HG03520 (cell line): Measurements from ENCODE around the gene MIA2.

ENCODE experiments used
- ATAC-seq: cut with Tn5 transposase; IDR thresholded peaks from one replicate; pipeline ENCODE4 v1.9.1; 2021; ENCODE audit warnings: mild to moderate bottlenecking, moderate library complexity; ENCODE audit not compliant: unreplicated experiment

MIA2 gene

DNA sequence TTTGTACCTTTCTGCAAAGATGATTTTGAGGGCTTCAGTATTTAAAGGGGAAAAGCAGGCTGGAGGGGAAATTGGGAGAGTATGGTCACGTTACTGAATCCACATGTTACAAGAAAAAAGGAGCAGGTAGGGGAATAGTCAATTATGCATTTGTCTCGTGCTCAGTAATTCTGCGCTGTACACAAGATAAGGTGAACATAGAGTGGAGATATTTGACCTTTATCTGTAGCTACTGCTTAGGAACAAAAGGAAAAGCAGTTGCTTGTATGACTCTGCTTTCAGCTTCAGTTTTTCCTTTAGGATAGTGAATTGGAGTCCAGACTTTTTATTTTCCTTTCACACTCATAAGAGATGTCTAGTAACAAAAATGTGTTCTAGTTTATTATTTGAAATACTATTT, 148.7 kb downstream of the MIA2 start:
- ATAC-seq = no peak

DNA sequence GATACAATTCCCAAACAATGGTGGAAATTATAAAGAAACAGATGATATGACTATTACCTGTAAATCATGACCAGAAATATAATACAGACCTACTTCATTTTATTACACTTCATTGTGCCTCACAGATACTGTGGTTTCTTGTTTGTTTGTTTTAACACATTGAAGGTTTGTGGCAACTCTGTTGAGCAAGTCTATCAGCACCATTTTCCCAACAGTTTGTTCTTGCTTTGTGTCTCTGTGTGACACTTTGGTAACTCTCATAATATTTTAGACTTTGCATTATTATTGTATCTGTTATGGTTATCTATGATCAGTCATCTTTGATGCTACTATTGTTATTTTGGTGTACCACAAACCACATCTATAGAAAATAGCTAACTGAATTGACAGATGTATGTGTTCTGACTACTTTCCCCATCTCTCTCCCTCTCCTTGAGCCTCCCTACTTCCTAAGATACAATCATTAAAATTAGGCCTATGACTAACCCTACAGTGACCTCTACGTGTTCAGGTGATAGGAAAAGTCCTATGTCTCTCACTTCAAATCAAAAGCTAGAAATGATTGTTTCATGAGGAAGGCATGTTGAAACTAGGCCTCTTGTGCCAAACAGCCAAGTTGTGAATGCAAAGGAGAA, 149.4 kb downstream of the MIA2 start:
- peak; percentile 66 for ATAC-seq

DNA sequence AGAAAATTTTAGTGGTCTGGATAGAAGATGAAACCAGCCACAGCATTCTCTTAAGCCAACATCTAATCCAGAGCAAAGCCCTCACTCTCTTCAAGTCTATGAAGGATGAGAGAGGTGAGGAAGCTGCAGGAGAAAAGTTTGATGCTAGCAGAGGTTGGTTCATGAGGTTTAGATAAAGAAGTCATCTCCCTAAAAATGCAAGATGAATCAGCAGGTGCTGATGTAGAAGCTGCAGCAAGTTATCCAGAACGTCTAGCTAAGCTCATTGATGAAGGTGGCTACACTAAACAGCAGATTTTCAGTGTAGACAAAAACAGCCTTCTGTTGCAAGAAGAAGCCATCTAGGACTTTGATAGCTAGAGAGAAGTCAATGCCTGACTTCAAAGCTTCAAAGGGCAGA, 150.0 kb downstream of the MIA2 start:
- no peak for ATAC-seq

DNA sequence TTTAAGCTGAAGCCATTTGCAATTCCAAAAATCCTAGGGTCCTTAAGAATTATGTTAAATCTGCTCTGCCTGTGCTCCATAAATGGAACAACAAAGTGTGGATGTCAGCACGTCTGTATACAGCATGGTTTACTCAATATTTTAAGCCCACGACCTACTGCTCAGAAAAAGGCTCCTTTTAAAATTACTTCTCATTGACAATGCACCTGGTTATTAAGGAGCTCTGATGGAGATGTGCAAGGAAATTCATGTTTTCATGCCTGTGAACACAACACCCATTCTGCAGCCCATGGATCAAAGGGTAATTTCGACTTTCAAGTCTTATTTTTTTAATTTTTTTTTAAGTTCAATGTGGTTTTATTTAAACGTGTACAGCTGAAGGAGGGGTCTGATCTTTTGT, 150.5 kb downstream of the MIA2 start:
- ATAC-seq = no peak

DNA sequence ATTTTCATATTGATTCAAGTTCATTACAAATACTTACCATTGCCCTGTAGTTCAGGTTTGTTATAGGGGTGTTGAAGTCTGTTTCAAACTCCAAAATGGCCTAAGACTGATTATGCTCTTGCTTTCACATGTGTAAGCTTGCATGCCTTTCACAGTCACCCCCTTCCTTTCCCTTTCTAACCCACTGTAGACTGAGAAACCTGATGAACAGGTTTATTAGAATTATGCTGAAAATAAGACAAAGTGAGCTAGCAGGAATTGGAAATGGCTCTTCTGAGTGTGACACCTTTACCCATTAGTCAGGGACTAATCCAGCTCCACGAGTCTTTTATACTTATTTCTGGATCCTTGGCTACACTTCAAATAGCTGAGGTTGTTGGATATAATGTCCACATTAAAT, 159.6 kb downstream of the MIA2 start:
- ATAC-seq = no peak

DNA sequence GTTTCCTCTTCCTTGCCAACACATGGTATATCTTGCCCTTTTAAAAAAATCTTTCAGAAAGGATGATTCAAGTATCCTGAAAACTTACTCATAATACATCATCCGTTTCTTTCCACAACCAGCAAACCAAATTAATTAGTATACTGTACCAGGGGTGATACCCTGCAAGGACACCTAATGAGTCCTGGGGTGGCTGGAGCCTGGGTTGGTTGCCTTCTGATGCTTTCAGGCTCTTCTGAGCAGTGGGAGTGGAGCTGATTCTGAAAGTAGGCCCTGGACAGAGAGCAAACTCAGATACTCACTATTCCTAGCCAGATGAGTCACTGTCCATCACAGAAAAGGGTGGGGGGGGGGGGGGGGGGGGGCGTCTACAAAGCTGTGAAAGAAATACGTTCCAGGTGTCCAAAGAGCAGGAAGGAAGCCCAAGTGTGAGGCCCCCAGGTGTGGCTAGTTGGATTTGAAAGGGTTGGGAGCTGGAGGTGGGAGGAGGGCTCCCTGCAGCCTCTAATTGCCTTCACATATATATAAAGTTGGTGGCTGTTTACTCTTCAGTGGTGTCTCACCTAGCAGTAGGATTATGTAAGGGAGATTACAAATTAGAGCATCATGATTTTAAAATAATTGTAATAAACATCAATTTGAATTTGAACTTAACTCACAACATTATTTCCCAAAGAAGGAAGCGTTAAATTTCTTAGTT, 162.0 kb downstream of the MIA2 start:
- no peak for ATAC-seq

DNA sequence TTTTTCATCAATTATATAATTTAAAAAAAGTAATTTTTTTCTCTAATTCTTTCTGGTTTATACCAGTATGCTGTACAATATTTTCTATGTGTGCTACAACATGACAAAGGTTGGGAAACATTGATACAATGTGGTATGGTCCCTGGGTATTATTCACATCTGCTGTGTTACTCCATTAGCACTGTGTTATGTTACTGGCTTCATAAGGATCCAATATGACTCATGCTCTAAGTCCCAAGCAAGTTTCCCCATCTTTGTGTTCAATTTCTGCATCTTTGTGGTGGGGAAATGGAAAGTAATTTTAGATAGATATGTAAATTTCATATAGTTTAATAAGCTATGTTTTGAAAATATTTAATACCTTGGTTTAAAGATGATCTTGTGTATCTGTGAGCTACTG, 162.7 kb downstream of the MIA2 start:
- no peak for ATAC-seq

DNA sequence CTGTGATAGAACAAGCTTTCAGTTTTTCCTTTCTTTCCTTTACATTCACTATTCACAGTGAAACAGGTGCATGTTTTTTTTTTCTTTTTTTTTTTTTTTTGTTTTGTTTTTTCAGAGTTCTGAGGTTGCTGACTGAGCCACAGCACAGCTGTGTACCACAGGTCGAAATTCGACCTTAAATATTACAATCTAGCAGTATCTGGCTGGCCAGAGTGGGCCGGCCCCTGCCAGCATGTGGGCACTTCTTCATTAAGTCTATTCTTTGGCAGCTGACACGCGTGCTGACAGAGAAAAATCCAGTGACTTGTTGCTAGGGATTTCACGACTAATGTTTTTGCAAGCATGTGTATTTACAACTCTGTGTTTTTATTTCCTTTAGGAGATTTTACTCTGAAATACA, 164.7 kb downstream of the MIA2 start:
- no peak for ATAC-seq

DNA sequence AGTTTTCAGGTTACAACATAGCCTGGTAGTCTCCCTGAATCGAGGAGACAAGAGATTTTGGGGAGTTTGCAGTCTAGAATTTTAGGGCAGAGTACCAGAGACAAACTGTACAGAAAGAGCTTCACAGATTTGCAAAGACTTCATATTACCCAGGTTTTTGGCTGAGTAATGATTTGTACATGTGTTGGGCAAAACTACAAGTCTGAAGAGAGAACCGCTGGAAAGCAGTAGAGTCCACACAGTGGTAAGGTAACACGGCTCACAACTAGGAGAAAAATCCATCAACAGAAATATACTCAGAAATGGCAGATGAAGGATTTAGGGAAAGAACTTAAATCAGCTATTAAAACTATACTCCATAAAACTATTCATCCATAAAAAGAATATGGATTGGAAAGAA, 172.8 kb downstream of the MIA2 start:
- ATAC-seq = no peak

DNA sequence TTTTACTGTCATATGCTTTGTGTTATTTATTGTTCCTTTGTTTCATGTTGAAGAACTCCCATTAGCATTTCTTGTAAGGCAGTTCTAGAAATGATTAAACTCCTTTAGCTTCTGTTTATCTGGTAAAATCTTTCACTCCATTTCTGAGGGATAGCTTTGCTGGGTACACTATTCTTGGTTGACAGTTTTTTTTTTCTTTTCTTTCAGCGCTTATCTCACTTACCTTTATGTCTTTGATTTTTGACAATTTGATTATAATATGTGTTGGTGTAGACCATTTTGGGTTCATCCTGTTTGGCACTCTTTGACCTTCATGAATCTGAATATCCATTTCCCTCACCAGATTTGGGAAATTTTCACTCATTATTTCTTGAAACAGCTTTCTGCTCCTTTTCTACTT, 182.4 kb downstream of the MIA2 start:
- no peak for ATAC-seq

DNA sequence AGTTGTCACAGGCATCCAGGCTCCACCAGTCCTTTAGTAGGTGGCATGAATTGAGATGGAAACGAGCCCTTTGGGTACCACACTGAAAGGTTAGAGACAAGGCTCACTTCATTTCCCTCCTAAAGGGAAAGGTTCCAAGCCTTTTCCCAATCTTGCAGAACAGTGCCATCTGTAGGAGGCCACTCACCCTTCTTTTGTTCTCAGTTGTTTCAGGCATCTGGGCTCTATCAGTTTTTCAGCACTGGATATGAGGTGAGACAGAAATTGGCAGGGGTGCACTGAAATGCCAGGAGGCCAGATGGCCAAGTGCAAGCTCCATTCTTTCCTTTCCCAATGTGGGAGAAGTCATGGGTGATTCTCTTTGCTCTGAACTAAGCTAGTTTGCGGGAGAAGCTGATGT, 183.3 kb downstream of the MIA2 start:
- ATAC-seq = no peak

DNA sequence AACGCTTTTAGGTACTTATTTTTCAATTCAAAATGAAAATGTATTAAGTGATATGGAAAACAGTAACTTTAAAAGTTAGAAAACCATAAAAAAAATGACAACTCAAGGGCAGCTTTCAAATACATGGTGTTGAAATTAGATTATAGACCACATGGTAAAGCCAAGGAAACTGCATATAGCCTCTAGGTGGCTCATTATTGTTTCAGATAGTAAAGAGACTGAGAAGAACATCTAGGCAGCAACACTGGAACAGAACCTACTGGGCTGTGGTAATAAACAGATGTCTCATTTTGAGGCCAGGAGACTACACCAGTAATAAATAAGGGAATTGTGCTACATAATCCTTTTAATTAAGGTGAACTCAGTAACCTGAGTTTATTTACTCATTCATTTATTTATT, 185.6 kb downstream of the MIA2 start:
- no peak for ATAC-seq

DNA sequence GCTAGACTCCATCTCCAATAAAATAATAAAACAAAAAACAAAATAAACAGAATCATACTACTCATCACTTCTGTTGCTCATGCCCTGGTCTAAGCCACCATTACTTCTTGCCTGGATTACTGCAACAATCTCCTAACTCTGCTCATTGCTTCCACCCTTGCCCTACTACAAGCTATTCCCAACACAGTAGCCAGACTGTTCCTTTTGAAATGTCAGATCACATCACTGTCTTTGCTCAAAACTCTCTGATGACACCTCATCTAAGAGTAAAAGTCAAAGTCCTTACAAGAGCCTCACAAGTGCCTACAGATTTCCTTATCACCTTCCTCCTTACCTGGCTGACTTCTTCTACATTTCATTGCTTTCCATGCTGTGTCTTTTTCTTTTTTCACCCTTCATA, 188.5 kb downstream of the MIA2 start:
- no peak for ATAC-seq

DNA sequence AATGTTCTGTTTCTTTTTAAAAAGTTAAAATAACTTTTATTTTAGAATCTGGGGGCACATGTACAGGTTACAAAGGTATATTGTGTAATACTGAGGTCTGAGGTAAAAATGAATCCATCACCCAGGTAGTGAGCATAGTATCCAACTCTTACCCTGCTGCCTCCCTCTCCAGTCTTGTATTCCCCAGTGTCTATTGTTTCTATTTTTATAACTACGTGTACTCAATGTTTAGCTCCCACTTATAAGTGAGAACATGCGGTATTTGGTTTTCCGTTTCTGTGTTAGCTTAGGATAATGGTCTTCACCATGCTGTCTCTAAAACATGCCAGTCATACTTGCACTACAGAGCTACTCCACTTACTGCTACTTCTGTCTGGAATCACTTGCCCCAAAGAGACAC, 190.1 kb downstream of the MIA2 start:
- no peak for ATAC-seq

DNA sequence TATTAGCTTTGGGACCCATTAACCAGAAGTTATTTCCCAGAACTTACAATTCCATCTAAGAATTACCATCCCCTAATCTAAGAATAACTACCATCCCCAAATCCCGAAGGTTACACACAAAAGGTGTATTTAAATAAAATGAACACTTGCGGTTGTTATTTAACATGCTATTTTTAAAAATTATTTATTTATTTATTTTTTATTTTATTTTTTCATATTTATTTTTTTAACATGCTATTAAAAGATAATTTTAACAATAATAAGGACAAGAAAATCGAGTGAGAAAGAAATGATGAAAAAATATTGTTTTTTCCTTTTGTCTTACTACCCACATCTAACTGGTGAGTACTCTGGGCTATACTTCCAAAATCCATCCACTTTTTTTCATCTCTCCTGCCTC, 192.2 kb downstream of the MIA2 start:
- ATAC-seq = no peak

DNA sequence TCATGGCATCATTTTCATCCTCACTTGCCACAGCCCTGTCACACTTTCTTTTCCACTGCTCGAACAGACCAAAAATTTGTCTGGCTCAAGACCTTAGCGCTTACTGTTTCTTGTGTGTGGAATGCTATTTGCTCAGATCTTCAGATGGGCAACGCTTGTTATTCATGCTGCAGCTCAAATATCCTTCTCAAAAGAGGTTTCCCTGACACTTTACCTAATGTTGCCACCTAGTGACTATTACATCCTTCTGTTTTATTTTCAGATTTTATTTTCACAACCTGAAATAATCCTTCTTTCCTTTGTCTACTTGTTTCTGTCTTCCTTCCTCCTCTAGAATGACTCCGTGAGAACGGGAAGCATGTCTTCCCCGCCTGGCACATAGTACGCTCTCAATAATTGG, 192.9 kb downstream of the MIA2 start:
- no peak for ATAC-seq

DNA sequence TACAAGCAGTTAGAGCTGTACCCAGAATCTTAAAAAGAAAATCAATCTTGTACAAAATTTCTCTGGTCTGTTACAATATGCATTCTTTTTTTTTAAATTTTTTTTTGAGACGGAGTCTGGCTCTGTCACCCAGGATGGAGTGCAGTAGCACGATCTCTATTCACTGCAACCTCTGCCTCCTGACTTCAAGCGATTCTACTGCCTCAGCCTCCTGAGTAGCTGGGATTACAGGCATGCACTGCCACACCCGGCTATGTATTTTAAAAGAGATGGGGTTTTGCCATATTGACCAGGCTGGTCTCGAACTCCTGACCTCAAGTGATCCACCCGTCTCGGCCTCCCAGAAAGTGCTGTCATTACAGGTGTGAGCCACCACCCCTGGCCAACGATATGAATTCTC, 194.4 kb downstream of the MIA2 start:
- no peak for ATAC-seq

DNA sequence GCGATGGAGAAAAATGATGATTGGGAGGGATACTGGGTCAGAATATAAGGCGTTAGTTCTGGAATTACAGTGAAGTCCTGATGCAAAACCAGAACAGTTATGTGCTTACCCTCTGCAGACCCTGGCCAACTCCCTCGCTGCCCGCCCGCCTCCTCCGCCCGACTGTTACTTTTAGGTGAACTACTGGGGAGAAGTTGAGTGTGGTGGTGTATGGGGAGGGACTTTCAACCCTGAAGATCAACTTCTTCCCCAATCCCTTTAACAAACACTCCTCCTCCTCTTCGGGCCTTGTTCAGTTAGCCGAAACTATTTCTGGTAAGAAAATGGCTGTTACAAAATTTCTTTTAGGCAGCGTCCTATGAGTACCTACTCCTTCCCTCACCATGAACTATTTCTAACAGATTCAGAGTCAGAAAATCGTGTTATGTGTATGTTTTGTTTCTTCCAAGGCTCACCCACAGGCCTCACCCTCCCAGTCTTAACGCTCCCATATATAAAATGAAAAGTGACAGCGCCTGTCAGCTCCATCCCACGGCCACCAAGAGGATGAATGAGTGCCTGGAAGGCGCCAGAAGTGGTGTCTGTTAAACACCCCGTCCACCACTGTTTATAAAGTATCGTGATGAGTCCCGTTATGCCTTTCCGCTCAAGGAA, 197.2 kb downstream of the MIA2 start:
- ATAC-seq = peak; percentile 0

DNA sequence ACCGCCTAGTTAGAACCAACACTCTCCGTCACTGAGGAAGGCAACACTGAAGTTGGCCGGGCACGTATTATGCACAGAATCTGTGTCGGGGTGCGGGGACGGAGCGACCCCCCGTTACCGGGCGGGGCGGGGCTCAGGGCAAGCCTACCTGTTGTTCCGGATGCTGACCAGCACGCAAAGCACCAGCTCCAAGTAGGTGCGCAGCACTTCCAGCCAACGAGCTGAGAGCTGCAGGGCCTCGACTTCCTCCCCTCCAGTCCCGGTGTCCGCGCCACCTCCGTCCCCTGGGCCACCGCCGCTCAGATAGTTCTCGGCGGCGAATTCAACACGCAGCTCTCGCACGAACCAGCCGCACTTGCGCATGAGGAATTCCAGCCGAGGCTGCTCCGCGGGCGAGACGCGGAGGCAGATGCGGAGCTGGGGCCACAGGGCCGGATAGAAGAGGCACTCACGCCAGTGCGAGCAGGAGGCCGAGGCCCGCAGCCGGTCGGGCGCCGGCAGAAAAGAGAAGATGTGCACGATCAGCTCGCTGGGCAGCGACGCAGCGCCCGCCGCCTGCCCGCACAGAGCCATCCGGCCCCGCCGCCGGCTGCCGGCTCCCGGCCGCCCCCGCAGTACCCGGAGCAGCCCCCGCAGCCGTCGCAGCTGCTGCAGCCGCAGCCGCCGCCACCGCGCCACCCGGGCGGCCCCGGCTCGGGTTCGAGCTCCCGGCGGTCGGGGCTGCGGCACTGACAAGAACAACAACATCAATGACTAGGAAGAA, 197.9 kb downstream of the MIA2 start:
- peak; percentile 17 for ATAC-seq

DNA sequence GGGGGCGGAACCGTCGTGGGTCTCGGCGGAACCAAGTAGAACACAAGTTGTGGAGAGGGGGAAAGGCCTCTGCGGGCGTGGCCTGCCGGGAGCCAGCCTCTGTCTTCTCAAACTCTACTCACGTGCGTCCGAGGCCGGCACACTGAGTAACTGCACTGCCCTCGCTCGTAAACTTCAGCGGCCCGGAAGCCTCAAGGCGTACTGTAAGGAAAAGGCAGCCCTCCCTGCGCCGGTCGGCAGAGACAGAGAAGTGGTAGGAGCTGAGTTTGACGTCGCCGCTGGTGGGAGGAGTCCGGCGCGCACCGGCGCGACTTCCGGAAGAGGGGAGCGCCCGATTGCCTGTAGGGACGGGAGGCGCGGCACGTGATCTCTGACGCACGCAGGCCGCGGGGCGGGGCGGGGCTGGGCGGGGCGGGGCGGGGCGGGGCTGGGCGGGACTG, 198.5 kb downstream of the MIA2 start, which contains the start of gene FBXO33:
TSS of gene FBXO33 (minus strand) at position 255 of the 440 bp plus-strand sequence. CDS start 271 bp downstream, outside the sequence.
- peak; percentile 80 for ATAC-seq

DNA sequence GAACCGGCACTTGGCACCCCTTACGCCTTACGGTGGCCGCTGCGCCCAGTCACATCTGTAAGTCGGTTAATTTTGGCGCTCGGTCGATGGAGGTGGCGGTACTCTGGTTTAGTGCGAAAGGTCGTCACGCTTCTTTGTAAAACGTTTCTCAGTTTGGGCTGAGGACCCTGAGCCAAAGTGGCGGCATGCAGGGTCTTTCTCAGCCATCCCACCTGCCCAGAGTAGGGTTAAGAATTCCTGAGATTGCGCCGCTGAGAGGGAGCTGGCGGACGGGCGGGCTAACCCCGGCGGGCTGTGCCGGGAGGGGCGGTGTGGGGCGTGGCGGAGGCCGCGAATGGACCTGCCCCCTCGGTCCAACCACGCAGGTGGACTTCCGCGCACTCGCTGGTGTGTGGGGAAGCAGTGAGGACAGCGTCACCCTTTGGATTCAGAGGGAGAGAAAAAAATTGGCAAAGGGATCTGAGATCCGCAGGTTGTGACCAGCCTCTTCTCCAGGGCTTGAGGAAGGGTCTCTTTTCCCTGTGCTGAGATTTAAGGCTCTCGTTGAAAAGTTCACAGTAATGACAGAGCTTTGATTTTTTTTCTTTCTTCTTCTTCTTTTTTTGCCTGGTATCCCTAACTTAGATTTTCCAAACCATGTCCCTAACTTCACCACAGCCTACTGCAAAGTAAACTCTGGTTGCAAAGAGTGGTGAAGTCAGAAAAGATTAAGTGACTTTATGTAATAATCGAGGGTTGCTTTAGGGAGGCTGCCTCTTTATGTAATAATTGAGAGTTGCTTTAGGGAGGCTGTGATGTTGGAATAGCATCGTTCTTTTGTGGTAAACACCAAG, 199.1 kb downstream of the MIA2 start:
- peak; percentile 57 for ATAC-seq
